HG03378 (cell line): ENCODE measurements around the gene BPIFB6.

ENCODE experiments used
- ATAC-seq: cut with Tn5 transposase; IDR thresholded peaks from one replicate; pipeline ENCODE4 v1.9.1; 2021; ENCODE audit warnings: mild to moderate bottlenecking, moderate library complexity; ENCODE audit not compliant: unreplicated experiment

Gene BPIFB6

DNA sequence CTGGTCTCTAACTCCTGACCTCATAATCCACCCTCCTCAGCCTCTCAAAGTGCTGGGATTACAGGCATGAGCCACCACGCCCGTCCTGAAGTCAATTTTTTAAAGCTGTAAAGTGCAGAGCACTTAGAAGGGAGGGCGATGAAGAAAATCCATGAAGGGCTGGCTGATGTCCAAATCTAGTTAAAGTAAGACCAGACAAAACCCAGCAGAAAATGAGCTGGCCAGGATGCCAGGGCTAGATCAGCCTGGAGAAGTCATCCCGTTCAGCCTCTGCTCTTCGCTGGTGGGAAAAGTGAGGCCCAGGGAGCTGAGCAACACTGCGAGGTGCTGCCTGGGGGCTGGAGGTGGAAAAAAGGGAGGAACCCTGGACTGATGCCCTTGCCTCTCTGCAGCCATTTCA lies 51.1 kb downstream of the BPIFB6 start:
- no peak for ATAC-seq

DNA sequence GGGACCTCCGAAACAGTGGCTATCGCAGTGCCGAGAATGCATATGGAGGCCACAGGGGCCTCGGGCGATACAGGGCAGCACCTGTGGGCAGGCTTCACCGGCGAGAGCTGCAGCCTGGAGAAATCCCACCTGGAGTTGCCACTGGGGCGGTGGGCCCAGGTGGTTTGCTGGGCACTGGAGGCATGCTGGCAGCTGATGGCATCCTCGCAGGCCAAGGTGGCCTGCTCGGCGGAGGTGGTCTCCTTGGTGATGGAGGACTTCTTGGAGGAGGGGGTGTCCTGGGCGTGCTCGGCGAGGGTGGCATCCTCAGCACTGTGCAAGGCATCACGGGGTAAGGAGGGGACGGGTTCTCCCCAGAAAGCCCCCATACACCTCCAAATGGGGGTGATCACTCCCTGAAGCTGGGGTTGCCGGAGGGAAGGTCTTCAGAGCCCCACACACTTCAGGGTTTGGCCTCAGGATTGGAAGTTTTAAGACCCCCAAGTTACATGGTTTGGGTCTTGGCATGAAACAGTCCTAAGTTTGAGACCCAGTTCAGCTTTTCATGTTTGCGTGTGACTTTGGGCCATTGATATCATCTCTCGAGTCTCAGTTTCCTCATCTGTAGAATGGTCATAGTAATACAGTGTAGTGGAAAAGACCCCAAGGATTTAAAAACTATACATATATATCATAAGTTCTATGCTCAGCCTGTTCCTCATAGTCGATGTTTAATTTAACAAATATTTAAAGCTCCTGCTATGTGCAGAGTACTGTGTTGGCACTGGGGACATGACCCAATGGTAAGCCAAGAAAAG lies 52.3 kb downstream of the BPIFB6 start:
- no peak for ATAC-seq

DNA sequence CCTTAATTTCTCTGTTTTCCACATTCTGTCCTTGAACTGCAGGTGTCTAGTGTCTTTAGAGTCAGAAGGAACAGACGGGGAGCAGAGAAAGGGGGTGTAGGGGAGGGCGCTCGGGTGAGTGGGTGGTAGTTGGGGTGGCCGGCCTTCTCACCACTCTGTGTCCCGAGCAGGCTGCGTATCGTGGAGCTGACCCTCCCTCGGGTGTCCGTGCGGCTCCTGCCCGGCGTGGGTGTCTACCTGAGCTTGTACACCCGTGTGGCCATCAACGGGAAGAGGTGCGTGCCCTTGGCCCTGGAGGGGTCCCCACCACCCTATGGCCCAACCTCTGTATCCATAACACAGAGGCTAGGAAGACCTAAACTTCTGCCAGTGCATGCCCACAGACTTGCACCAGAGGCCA lies 53.3 kb downstream of the BPIFB6 start:
- ATAC-seq = no peak

DNA sequence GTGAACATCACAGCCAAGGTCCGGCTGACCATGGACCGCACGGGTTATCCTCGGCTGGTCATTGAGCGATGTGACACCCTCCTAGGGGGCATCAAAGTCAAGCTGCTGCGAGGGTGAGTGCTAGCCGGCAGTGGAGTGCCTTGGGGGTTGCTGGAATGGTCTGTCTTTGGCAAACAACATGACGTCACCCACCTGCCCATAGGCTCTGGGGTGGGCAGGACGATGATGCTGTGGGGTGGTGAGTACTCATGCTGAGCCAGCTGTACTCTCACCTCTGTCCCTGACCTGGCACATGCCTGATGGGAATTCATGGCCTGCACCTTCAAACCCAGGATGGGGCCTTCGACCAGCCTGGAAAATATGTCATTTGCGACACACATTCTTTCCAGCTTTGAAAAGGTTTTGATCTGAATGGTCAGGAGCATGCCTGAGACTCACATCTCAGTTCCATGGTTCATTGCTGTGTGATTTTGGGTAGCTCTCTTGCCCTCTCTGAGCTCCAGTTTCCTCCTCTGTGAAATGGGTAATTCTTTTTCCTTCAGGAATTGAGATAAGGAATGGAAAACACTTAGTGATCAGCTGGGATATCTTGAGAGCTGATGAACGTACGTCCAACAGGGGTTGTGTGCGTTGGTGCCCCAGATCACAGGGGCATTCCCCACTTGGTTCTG lies 54.7 kb downstream of the BPIFB6 start:
- no peak for ATAC-seq

DNA sequence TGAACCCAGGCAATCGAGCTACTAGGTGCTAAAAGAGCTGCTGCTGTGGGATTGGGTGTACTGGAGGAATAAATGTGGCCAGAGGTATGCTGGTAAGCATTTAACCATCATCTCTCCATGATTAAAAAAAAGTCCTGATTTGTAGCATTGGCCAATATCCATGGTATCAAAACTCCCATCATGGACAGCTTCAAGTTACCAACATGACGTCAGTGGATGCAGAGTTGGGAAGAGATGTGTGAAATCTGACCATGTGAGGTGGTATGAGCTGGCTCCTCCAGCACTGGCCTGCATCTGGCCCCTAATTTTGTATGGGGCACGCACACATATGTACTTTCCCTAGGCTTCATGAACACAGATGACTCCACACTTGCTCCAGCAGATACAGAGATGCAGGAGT lies 59.7 kb downstream of the BPIFB6 start:
- no peak for ATAC-seq

DNA sequence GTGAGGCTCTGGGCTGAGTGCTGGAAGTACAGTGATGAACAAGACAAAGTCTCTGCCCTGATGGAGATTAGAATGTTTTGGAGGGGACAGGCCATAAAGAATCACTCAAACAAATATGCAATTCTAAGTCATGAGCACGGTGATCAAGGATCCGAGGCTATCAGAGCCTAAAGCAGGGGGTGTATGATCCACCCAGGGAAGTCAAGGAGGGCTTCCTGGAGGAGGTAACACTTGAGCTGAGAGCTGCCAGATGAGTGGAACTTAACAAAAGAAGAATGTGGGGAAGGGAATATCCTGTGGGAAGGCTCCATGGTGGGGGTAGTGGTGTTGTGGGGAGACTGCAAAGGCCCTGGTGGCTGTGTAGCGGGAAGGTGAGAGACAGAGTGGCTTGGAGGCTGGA lies 60.2 kb downstream of the BPIFB6 start:
- ATAC-seq = no peak

DNA sequence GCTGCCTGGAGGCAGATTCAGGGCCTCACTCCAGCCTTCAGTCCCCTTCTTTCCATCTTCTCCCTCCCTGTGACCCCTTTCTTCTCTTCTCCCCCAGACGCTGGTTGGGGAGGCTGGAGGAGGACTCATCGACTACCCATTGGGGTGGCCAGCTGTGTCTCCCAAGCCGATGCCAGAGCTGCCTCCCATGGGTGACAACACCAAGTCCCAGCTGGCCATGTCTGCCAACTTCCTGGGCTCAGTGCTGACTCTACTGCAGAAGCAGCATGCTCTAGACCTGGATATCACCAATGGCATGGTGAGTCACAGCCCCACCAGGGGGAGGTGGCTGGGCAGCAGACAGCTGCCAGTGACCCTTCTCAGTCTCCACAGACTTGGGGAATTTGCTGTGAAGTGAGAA lies 60.9 kb downstream of the BPIFB6 start:
- no peak for ATAC-seq

DNA sequence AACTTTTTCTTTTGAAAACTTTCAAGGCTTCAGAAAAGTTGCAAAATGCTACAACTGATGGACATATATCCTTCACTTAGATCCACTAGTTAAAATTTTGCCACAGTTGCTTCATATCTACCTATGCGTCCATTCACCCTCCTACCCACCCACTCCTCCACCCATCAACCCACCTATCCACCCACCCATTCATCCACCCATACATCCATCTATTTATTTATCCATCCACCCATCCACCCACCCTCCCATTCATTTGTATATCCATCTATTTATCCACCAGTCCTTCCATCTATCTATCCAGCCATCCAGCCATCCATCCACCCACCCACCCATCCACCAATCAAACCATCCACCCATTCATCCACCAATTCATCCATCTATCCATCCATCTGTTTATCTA lies 61.6 kb downstream of the BPIFB6 start:
- ATAC-seq = no peak

DNA sequence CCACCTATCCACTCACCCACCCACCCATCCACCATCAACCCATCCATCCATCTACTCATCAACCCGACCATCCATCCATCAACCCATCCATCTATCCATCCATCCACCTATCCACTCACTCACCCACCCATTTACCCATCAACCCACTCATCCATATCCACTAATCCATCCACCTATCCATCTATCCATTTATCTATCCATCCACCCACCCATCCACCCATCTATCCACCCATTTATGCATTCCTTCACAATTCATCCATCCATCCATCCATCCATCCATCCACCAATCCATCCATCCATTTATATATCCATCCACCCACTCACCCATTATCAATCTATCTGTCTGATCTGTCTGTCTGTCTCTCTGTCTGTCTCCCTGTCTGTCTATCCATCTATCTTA lies 62.1 kb downstream of the BPIFB6 start:
- no peak for ATAC-seq
